Astrocyte (in vitro differentiated cells and primary cell): ENCODE measurements around the gene CD9. TPM values are rescaled to one million over a fixed set of nuclear protein-coding genes. Genes with fewer than 3 reads are reported as not detected.

Source experiments
- DNase-seq: peaks from one replicate; pipeline ENCODE4 v3.0.0-alpha.2; 2010; ENCODE audit warnings: low read depth
- FAIRE-seq: peaks from 2 replicates; lab custom pipeline; 2011; peaks lifted over from hg19 to GRCh38; lab: Jason Lieb, UNC
- H2AFZ ChIP-seq: 2 replicates; pipeline ENCODE4 v1.6.0; 2012; ENCODE audit warnings: low read depth, low read length, inconsistent platforms
- H3K27ac ChIP-seq: 2 replicates; pipeline ENCODE4 v1.5.1; 2011; ENCODE audit warnings: low read depth, low read length, inconsistent platforms
- H3K27me3 ChIP-seq: 2 replicates; pipeline ENCODE4 v1.6.0; 2011; ENCODE audit warnings: low read length, inconsistent platforms; ENCODE audit not compliant: insufficient read depth
- H3K36me3 ChIP-seq: 2 replicates; pipeline ENCODE4 v1.5.1; 2011; ENCODE audit warnings: low read length, inconsistent platforms; ENCODE audit not compliant: insufficient read depth
- H3K4me1 ChIP-seq: 2 replicates; pipeline ENCODE4 v1.5.1; 2011; ENCODE audit warnings: low read length, inconsistent platforms; ENCODE audit not compliant: insufficient read depth
- H3K4me2 ChIP-seq: 2 replicates; pipeline ENCODE4 v1.6.0; 2012; ENCODE audit warnings: low read length, inconsistent platforms
- H3K4me3 ChIP-seq: 2 replicates; pipeline ENCODE4 v1.5.1; 2011; ENCODE audit warnings: low read depth, mild to moderate bottlenecking, low read length, inconsistent platforms; ENCODE audit not compliant: insufficient read depth
- H3K79me2 ChIP-seq: 2 replicates; pipeline ENCODE4 v1.6.0; 2012; ENCODE audit warnings: mild to moderate bottlenecking, low read length, inconsistent platforms; ENCODE audit not compliant: insufficient read depth
- H3K9ac ChIP-seq: 2 replicates; pipeline ENCODE4 v1.6.0; 2012; ENCODE audit warnings: mild to moderate bottlenecking, low read length, inconsistent platforms
- H3K9me3 ChIP-seq: 2 replicates; pipeline ENCODE4 v1.5.1; 2012; ENCODE audit warnings: low read depth, mild to moderate bottlenecking, low read length, inconsistent platforms; ENCODE audit not compliant: insufficient read depth
- H4K20me1 ChIP-seq: 2 replicates; pipeline ENCODE4 v1.6.0; 2012; ENCODE audit warnings: low read length, inconsistent platforms; ENCODE audit not compliant: insufficient read depth
- H3K27ac Mint-ChIP-seq: one replicate; pipeline ENCODE4 v1.8.0; 2021; ENCODE audit warnings: mild to moderate bottlenecking, mixed read lengths; ENCODE audit not compliant: unreplicated experiment
- H3K27me3 Mint-ChIP-seq: one replicate; pipeline ENCODE4 v1.8.0; 2021; ENCODE audit warnings: low read depth, mixed read lengths; ENCODE audit not compliant: unreplicated experiment
- H3K36me3 Mint-ChIP-seq: one replicate; pipeline ENCODE4 v1.8.0; 2021; ENCODE audit warnings: low read depth, mixed read lengths; ENCODE audit not compliant: unreplicated experiment
- H3K4me1 Mint-ChIP-seq: one replicate; pipeline ENCODE4 v1.8.0; 2021; ENCODE audit warnings: low read depth, mixed read lengths; ENCODE audit not compliant: unreplicated experiment
- H3K4me3 Mint-ChIP-seq: one replicate; pipeline ENCODE4 v1.8.0; 2021; ENCODE audit warnings: mild to moderate bottlenecking, moderate library complexity, mixed read lengths; ENCODE audit not compliant: unreplicated experiment
- H3K9me3 Mint-ChIP-seq: one replicate; pipeline ENCODE4 v1.8.0; 2021; ENCODE audit warnings: mild to moderate bottlenecking, mixed read lengths; ENCODE audit not compliant: unreplicated experiment
- EZH2 ChIP-seq: IDR thresholded peaks from 2 replicates; pipeline ENCODE4 v1.6.1; 2012; ENCODE audit warnings: mild to moderate bottlenecking, low read length, inconsistent platforms; ENCODE audit not compliant: insufficient read depth
- total RNA-seq: library from RNA; stranded (reverse); gene quantifications from 2 replicates; pipeline ENCODE4 v1.2.1, GENCODE V29; 2021
- TF ChIP-seq, protein P1 (sequence below): IDR thresholded peaks from 2 replicates; pipeline ENCODE4 v1.5.1; 2011; ENCODE audit warnings: low read depth, mild to moderate bottlenecking, inconsistent platforms, low read length, moderate library complexity; ENCODE audit not compliant: insufficient read depth

The CD9 gene
- total RNA-seq, 1 donor from 2014 or later = 52.2 TPM

DNA sequence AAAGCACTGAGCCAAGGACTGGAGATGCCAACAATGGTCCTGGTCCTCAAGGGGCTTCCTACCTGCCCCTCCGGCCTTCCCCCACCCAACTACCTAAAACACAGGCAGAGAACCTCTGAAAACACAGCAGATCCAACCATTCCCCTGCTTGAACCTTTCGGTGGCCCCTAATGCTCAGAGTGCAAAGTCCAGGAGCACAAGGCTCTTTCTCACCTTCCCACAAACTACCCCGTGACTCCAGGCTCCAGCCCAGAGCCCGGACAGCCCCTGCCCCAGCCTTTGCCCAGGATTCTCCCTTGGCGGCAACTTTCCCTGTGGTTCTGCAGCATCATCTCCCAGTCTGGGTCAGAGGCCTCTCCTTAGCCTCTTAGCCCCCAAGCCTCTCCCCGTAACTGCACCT is 1.6 kb upstream of the CD9 start:
- Mint-ChIP-seq H3K4me3 (no peak overlapping the region), H3K36me3 (no peaks in the 10 kb centered on the region), H3K4me1 (peaks cover 15% of the 10 kb centered on the region), H3K27ac (no peak overlapping the region), H3K9me3 (no peaks in the 10 kb centered on the region), H3K27me3 (peaks cover 5% of the 10 kb centered on the region)
- H3K79me2 ChIP-seq = peaks cover 17% of the 10 kb centered on the region
- H3K4me2 ChIP-seq = no peak overlapping the region
- H3K9me3 ChIP-seq = no peaks in the 10 kb centered on the region
- peaks cover 22% of the 10 kb centered on the region for H4K20me1 ChIP-seq
- H3K4me1 ChIP-seq = peaks cover 21% of the 10 kb centered on the region
- no peak overlapping the region for H2AFZ ChIP-seq
- no peak overlapping the region for H3K4me3 ChIP-seq
- FAIRE-seq (no peak), DNase-seq (no peak)
- no peak overlapping the region for H3K27ac ChIP-seq
- H3K36me3 ChIP-seq = no peaks in the 10 kb centered on the region
- H3K27me3 ChIP-seq = no peaks in the 10 kb centered on the region
- no peak overlapping the region for H3K9ac ChIP-seq
- TF ChIP-seq, protein P1, sequence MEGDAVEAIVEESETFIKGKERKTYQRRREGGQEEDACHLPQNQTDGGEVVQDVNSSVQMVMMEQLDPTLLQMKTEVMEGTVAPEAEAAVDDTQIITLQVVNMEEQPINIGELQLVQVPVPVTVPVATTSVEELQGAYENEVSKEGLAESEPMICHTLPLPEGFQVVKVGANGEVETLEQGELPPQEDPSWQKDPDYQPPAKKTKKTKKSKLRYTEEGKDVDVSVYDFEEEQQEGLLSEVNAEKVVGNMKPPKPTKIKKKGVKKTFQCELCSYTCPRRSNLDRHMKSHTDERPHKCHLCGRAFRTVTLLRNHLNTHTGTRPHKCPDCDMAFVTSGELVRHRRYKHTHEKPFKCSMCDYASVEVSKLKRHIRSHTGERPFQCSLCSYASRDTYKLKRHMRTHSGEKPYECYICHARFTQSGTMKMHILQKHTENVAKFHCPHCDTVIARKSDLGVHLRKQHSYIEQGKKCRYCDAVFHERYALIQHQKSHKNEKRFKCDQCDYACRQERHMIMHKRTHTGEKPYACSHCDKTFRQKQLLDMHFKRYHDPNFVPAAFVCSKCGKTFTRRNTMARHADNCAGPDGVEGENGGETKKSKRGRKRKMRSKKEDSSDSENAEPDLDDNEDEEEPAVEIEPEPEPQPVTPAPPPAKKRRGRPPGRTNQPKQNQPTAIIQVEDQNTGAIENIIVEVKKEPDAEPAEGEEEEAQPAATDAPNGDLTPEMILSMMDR = no peak
- TF ChIP-seq EZH2 = no peak

DNA sequence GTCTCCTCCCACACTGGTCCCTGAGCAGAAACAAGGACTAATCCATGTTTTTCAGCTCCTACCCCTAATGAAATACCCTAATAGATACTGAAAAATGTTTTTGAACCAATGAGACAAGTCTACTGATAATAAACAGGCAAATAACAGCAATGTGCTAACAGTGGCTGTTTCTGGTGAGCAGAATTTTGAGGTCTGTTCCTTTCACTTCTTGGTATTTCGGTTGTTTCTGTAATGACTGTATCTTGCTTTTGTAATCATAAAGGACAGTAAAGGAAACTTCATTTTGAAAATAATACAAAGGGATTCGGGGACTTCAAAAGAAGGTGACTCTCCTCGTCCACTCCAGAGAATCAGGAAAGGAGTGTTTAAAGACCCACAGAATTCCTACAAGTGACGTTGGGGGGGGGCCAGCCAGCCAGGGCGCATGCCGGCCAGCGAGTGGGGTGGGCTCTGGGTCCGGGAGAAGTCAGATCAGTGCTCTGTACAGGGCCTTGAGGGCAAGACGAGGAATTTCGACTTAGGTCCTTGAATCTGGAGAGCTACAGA is 1.1 kb upstream of the CD9 start:
- Mint-ChIP-seq H3K27me3 (peaks cover 5% of the 10 kb centered on the region), H3K4me3 (peak overlapping the region; percentile 77), H3K9me3 (no peaks in the 10 kb centered on the region), H3K36me3 (no peaks in the 10 kb centered on the region), H3K27ac (no peak overlapping the region), H3K4me1 (peaks cover 15% of the 10 kb centered on the region)
- FAIRE-seq = no peak
- no peak for DNase-seq
- Histone ChIP-seq H3K9ac (peak overlapping the region; percentile 75), H3K27me3 (no peaks in the 10 kb centered on the region), H3K36me3 (no peaks in the 10 kb centered on the region), H3K27ac (no peak overlapping the region), H3K9me3 (no peaks in the 10 kb centered on the region), H4K20me1 (peaks cover 22% of the 10 kb centered on the region), H3K79me2 (peaks cover 22% of the 10 kb centered on the region), H3K4me2 (peak overlapping the region; percentile 86), H2AFZ (peak overlapping the region; percentile 77), H3K4me3 (no peak overlapping the region), H3K4me1 (peaks cover 21% of the 10 kb centered on the region)
- TF ChIP-seq, protein P1 = no peak
- TF ChIP-seq EZH2 = no peak

DNA sequence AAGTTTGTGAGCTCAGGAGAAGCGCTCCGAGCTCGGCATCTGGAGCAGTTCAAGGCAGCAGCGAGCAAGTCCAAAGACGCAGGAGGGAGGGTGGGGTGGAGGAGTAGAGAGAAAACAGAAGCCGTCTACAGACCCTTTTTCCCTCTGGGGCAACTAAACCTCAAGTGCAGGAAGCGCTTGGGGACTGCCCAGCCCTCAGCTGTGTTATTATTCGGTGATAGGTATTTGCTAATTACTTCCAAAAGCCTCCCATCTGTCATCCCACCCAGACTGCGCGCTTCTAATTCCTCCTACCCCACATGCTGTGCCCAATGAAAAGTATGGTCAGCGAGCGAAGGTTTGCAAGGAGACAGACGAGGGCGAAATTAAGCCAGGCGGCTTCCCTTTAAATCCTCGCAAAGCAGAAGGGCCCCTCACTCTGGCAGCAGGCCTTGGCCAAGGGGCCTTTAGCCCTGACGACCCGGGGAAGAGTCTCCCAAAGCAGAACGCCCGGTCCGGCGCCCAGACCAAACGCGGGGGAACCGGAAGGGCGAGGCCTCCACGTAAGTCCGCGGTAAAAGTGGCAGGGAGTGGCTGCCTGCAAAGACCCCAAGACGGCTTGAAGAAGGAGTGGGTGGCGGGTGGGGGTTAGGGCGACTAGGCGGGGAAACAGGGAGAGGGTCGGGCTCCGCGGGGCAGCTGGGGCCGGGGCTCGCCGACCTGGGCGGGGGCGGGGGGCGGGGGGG is 507 bp upstream of the CD9 start:
- Histone ChIP-seq H3K79me2 (peaks cover 27% of the 10 kb centered on the region), H4K20me1 (peaks cover 22% of the 10 kb centered on the region), H2AFZ (peak overlapping the region; percentile 77), H3K4me2 (peak overlapping the region; percentile 86), H3K36me3 (no peaks in the 10 kb centered on the region), H3K9ac (peak overlapping the region; percentile 75), H3K27ac (no peak overlapping the region), H3K9me3 (no peaks in the 10 kb centered on the region), H3K4me1 (peaks cover 21% of the 10 kb centered on the region), H3K27me3 (no peaks in the 10 kb centered on the region), H3K4me3 (peak overlapping the region; percentile 51)
- peak overlapping the region; percentile 58 for H3K27ac Mint-ChIP-seq
- no peaks in the 10 kb centered on the region for H3K9me3 Mint-ChIP-seq
- DNase-seq = no peak
- no peaks in the 10 kb centered on the region for H3K36me3 Mint-ChIP-seq
- peaks cover 5% of the 10 kb centered on the region for H3K27me3 Mint-ChIP-seq
- peak overlapping the region; percentile 77 for H3K4me3 Mint-ChIP-seq
- no peak for FAIRE-seq
- peaks cover 15% of the 10 kb centered on the region for H3K4me1 Mint-ChIP-seq
- TF ChIP-seq, protein P1 = no peak
- TF ChIP-seq EZH2 = no peak
